Measurements from ENCODE around the gene EGLN3.
"Not testable (repeated sequence)": the region's sequence is repeated elsewhere in the genome, so short reads cannot be mapped to it uniquely, and the experiment has no call there.

Gene EGLN3

DNA sequence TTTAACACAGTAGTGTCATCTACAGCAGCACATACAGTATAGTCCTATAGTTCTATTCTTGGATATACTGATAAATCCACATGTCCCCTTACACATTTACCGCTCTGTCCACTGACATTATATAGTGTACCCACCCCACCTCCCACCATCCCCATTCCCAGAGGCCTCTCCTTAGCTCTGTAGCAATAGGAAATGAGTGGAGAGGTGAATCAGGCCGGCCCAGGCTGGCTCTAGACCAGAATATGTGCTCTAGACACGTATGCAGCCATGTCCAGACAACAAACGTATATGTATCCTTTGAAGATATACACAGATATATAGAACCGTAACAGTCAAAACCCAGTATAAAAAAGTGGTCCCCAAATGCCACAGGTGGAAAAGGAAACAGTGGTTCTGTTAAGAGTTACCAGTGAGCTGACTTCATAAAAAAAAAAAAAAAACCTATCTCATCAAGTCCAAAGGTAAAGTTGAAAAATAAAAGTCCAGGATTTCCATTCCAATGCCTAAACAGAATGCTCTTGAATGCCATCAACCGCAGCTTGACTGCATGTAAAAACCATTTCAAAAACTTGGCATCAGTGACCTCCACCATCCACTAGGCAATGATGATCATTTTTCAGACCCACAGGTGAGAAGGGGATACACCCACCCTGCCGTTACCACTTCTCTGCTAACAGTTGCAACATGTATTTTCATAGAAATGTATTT lies 16.7 kb downstream of the EGLN3 start:
- DNase-seq, result no peak

DNA sequence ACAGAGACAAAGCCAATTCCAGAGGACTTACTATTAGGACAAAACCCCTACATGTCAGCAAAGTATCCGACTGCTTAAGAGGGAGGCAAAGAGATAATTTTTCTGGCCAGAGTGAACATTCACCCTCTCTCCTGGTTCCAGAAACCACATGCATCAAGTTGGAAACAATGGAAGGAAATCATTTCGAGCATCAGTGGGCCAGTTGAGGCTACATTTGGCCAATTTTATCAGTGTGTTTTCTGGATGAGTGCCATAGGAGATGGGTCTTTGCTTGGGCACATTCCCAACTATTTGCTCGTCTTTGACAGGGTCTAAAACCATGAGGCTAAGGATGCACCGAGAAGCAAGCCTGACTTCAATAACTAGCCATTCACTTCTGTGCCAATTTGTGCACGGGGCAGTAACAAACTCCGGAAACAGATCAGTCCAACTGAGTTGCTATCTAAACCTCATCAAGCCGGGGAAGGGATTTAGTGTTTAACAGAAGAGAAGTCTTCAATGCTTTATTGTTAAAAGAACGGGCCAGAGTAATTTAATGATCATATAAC lies 17.4 kb downstream of the EGLN3 start:
- DNase-seq, result no peak

DNA sequence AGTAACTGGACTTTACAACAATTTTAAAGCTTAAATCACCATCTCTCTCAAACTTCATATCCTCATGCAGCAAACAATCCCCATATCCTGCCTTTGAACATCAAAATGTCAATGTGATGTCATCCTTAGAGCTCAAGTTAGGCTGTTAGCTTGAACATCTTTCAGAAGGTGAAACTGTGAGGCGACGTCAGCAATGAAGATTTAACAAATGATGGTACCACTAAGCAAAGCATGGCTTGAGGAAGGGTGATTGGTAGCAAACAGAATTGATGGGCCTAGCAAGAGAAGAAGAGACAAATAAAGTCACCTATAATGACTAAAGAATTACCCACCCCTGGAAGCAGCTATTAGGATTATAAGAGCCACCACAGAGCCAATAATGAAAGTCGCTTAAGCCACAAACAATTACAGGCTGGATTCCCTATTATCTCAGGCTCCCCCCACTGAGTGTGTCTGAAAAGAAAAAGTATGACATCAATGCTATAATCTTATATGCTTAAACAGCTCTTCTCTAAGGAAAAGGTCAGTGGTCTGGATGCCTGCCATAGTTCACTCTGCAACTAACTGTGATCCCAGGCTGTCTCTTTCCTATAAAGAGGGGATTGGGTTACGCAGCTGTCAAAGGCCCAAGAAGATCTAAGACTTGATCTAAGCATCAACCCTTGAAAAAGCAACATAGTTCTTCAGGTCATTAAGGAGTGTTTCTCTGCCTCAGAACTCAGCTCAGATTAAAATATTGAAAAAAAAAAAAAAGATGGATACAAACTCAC lies 18.1 kb downstream of the EGLN3 start:
- no peak for DNase-seq

DNA sequence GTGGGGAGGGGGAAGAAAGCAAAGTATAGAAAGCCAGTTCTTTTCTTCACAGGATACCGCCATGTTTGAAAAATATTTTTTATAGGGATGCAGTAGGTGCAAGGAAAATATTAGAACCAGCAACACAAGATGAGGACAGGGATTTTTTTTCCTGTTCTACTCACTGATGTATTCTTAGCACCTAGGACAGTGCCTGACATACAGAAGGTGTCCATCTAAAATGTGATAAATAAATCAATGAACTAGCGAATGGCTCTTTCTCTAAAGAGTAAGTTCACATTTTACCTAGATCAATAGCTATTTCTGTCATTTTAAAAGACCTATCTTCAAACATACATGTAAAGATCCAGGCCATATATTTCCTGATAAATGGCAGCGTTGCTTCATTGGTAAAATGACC lies 18.8 kb downstream of the EGLN3 start:
- no peak for DNase-seq

GRCh38 chr14:33931461-33931860 lies 19.4 kb downstream of the EGLN3 start:
- DNase-seq, result no peak

DNA sequence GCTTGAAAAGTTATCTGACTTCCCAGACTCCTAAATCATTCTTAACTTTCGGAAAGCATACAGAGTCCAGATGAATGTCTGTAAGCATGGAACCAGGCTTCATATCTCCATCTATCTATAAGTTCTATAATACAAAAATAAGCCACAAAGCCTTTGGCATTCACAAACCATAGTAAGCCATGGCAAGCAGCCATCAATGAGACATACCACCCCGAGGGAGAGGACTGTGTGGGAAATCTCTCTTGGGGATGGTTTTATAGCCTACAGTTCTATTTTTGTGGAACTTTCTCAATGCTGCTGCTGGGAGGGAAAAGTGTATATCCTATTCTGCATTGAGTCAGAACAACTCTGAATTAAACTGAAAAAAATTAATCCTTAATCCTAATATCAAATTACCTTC lies 20.4 kb downstream of the EGLN3 start:
- DNase-seq, result no peak

GRCh38 chr14:33929799-33930408 lies 21.0 kb downstream of the EGLN3 start:
- no peak for DNase-seq

GRCh38 chr14:33928895-33929294 lies 22.0 kb downstream of the EGLN3 start:
- DNase-seq, result no peak

GRCh38 chr14:33927944-33928343 lies 22.9 kb downstream of the EGLN3 start:
- DNase-seq, result no peak

DNA sequence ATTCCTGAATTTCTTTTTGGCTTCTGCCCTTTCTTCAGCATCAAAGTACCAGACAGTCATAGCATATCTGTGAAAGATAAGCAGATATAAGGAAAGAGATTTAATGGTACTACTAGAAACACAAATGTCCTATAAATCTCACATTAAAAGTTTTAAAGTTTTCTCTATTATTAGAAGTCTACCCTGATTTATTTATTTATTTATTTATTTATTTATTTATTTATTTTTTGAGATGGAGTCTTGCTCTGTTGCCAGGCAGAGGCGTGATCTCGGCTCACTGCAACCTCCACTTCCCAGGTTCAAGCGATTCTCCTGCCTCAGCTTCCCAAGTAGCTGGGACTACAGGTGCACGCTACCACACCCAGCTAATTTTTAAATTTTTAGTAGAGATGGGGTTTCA lies 23.9 kb downstream of the EGLN3 start:
- not testable (repeated sequence) for DNase-seq

GRCh38 chr14:33925946-33926345 lies 24.9 kb downstream of the EGLN3 start:
- no peak for DNase-seq

DNA sequence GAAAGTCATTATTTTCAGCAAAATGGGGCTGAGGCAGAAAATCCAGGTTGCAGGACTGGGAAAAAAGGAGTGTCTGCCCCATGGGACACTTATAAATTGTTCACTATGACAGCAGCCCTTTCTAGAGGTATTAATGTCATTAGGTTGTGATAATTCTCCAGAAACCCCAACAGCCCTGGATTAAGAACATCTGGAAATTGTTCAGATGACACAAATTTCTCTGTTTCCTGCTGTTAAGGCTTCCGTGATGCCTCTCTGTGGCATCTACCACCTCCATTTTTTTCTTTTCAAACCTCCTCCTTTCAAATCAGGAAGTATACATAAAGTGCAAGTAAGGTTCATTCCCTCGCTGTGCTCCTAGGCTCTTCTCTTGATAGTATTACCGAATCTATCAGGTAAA lies 25.6 kb downstream of the EGLN3 start:
- no peak for DNase-seq

GRCh38 chr14:33924566-33925100 lies 26.2 kb downstream of the EGLN3 start:
- DNase-seq, result no peak

- DNase-seq, result no peak
Measured at GRCh38 chr14:33922125-33922524, 28.7 kb downstream of the EGLN3 start.

DNA sequence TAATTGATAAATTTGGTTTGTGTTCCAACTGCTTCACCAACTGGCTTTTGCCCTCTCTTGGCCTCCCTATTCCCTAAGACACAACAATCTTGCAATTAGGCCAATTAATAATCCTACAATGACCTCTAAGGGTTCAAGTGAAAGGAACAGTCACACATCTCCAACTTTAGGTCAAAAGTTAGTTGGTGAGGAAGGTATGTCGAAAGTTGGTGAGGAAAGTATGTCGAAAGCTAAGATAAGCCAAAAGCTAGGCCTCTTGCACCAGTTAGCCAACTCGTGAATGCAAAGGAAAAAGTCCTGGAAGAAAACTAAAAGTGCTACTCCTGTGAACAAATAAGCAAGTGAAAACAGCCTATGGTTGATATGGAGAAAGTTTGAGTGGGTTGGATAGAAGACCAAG lies 32.6 kb downstream of the EGLN3 start:
- DNase-seq, result no peak

- DNase-seq, result no peak
Measured at GRCh38 chr14:33917661-33918060, 33.2 kb downstream of the EGLN3 start.

- DNase-seq, result no peak
Measured at GRCh38 chr14:33916663-33917565, 34.0 kb downstream of the EGLN3 start.

DNA sequence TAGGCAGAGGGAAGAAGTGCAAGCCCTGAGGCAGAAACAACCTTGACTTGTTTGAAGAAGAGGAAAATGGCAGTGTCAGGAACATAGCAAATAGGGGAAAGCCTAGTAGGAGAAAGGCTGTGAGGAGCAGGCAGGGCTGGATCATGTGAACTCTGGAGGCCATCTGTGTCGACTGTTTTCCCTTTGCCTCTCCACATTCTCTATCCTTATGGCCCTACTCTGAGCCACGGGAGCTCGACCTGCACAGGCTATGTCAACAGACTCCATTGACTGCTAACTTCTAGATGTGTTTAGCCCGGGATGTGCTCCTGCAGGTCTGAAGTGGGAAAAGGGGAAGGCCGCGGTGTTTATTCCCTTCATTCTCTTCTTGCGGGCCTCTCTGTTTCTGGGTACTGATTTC lies 35.2 kb downstream of the EGLN3 start:
- no peak for DNase-seq

DNA sequence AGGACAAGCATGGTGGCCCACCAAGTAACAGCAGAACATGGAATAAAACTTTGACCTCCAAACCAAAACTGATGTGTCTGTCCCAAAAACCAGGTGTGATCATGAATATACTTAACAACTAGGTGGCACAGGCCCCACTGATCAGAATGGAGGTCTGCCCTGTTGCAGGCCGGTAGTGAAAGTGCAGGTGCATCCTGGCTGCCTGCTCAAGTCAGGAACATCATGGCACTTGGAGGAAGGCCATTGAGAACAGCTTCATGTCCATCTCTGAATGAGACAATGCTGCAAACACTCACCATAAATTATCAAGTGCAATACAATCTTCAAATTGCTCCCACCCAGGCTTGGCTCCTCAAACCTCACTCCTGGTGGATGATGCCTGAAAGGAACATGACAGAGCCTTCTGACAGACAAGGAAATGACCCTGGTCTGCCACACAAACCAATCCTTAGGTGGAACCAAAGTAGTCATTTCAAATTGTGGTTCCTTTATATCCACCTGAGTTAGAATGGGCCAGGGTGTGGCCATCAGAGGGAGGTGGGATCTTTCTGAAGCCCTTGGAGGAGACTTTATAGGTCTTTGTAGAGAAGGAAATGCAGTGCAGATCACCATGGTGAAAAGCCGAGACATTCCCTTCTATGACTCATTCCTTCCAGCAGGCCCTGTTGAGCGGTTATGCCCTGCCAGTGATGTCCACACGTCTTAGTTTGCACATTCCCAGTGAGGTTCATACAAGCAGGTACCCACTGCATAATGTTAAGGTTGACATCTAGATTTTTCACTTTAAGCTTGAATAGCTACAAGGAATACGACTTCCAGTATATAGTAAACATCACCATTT lies 36.0 kb downstream of the EGLN3 start:
- DNase-seq, result no peak

GRCh38 chr14:33911046-33911445 lies 39.8 kb downstream of the EGLN3 start:
- DNase-seq, result no peak

DNA sequence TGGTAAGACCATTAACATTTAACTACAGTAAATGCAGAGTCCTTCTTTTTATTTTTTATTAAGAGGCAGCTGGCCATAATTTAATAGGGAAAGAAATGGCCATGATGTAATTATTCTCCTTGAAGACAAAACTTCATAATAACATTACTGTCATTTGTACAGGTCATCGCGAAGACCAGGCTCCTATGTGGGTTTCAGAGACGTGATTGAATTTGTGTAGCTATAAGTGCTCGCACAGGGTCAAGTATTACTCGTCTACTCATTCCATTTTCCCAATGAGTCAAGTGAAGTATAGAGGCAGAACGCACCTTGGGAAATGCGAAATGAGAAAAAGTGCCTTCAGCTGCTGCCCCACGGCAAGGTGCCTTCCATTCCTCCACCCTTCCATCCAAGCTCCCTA lies 40.4 kb downstream of the EGLN3 start:
- no peak for DNase-seq
